Measurements from ENCODE around the gene RBBP4.
A peak's percentile ranks its signal among the peaks of the same experiment; 100 is the strongest.
"Not testable (repeated sequence)": the region's sequence is repeated elsewhere in the genome, so short reads cannot be mapped to it uniquely, and the experiment has no call there.

The RBBP4 gene

GRCh38 chr1:32639489-32640075 is 11.4 kb upstream of the RBBP4 start:
- no peak for DNase-seq (ENCODE audit: low read depth)

- DNase-seq (ENCODE audit: low read depth), result not testable (repeated sequence)
These were observed 8.6 kb upstream of the RBBP4 start for GRCh38 chr1:32642292-32642827.

- no peak for DNase-seq (ENCODE audit: low read depth)
These were observed 6.6 kb upstream of the RBBP4 start for GRCh38 chr1:32644426-32644825.

- no peak for DNase-seq (ENCODE audit: low read depth)
These were observed 3.5 kb upstream of the RBBP4 start for GRCh38 chr1:32647308-32648134.

GRCh38 chr1:32650248-32650751 is 708 bp upstream of the RBBP4 start, which contains the start of gene ZBTB8OS:
TSS of gene ZBTB8OS (minus strand) at chr1:32650550. CDS start at chr1:32650529, 21 bp downstream.
- DNase-seq (ENCODE audit: low read depth), result peak; percentile 80

GRCh38 chr1:32651461-32652073 is 559 bp downstream of the RBBP4 start:
- no peak for DNase-seq (ENCODE audit: low read depth)

- no peak for DNase-seq (ENCODE audit: low read depth)
These were observed 1.4 kb downstream of the RBBP4 start for GRCh38 chr1:32652244-32652962.

- DNase-seq (ENCODE audit: low read depth), result no peak
These were observed 8.6 kb downstream of the RBBP4 start for GRCh38 chr1:32659581-32659980.

GRCh38 chr1:32665915-32666314 is 14.9 kb downstream of the RBBP4 start:
- DNase-seq (ENCODE audit: low read depth), result no peak

- DNase-seq (ENCODE audit: low read depth), result no peak
These were observed 16.0 kb downstream of the RBBP4 start for GRCh38 chr1:32666901-32667566.

- DNase-seq (ENCODE audit: low read depth), result not testable (repeated sequence)
These were observed 17.7 kb downstream of the RBBP4 start for GRCh38 chr1:32668716-32669115.

GRCh38 chr1:32676945-32677344 is 25.9 kb downstream of the RBBP4 start:
- DNase-seq (ENCODE audit: low read depth), result no peak

- not testable (repeated sequence) for DNase-seq (ENCODE audit: low read depth)
These were observed 29.0 kb downstream of the RBBP4 start for GRCh38 chr1:32679993-32680392.

- DNase-seq (ENCODE audit: low read depth), result no peak
These were observed 29.6 kb downstream of the RBBP4 start for GRCh38 chr1:32680642-32681041.

GRCh38 chr1:32681509-32681908 is 30.5 kb downstream of the RBBP4 start:
- DNase-seq (ENCODE audit: low read depth), result no peak

GRCh38 chr1:32681999-32682398 is 31.0 kb downstream of the RBBP4 start:
- no peak for DNase-seq (ENCODE audit: low read depth)

- no peak for DNase-seq (ENCODE audit: low read depth)
These were observed 32.4 kb downstream of the RBBP4 start for GRCh38 chr1:32683397-32683796.

GRCh38 chr1:32684167-32684811 is 33.3 kb downstream of the RBBP4 start:
- DNase-seq (ENCODE audit: low read depth), result no peak

- DNase-seq (ENCODE audit: low read depth), result no peak
These were observed 34.5 kb downstream of the RBBP4 start for GRCh38 chr1:32685498-32685897.

GRCh38 chr1:32686387-32686786 is 35.4 kb downstream of the RBBP4 start:
- no peak for DNase-seq (ENCODE audit: low read depth)

Data from stimulated activated CD8-positive, alpha-beta memory T cell treated with anti-CD3 and anti-CD28 coated beads, Interleukin-12 subunit alpha, Interleukin-12 subunit beta, amount 100 ng/mL, for 1 hour (primary cell).